Forelimb muscle (tissue), 1 donor: Measurements from ENCODE around the gene JAK3. TPM values are rescaled to one million over a fixed set of nuclear protein-coding genes. Genes with fewer than 3 reads are reported as not detected.

Experiments
- DNase-seq: peaks from one replicate; pipeline ENCODE4 v3.0.0-alpha.2; 2013; ENCODE audit warnings: low read depth
- polyA plus RNA-seq: library from polyadenylated mRNA; unstranded; fragments of 120-200 nt; gene quantifications from one replicate; pipeline ENCODE4 v1.2.1, GENCODE V29; 2013; ENCODE audit not compliant: insufficient read length

Gene JAK3
- polyA plus RNA-seq, 1 donor: 1.9 TPM

DNA sequence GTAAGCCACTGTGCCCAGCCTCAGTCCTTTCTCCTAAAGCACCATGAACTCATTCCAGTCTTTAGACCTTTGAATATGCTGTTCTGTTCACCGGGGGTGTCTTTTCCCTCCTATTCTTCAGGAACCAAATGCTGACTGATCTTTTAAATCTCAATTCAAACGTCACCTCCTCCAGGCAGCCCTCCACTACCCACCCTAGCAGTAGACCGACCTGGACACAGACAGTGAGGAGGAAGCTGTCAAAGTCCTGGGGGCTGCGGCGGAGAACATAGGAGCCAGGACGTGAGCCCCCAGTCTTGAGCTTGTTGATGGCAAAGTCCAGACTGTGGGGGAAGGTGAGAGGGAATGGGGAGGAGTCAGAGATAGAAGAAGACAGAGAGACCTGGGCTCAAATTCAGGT, 7.8 kb downstream of the JAK3 start:
- no peak for DNase-seq

DNA sequence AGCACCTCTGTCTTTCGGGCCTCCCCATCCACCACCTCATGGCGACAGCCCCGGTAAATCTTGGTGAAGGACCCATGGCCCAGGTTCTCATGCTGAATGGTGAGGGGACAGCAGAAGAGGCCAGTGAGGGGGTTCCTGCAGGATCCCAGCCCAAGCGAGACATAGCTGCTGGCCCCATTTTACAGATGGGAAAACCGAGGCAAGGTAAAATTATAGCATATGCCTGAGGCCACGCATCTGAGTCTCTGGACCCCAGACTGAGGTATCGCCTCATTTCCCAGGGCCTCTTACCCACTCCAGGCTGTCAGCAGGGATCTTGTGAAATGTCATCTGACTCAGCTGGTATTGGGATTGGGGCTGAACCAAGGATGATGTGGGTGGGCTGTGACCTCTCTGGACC, 9.8 kb downstream of the JAK3 start:
- no peak for DNase-seq

GRCh38 chr19:17836530-17836929, 11.3 kb downstream of the JAK3 start:
- DNase-seq: no peak

- no peak for DNase-seq
These were observed 12.4 kb downstream of the JAK3 start for GRCh38 chr19:17835182-17836006.

DNA sequence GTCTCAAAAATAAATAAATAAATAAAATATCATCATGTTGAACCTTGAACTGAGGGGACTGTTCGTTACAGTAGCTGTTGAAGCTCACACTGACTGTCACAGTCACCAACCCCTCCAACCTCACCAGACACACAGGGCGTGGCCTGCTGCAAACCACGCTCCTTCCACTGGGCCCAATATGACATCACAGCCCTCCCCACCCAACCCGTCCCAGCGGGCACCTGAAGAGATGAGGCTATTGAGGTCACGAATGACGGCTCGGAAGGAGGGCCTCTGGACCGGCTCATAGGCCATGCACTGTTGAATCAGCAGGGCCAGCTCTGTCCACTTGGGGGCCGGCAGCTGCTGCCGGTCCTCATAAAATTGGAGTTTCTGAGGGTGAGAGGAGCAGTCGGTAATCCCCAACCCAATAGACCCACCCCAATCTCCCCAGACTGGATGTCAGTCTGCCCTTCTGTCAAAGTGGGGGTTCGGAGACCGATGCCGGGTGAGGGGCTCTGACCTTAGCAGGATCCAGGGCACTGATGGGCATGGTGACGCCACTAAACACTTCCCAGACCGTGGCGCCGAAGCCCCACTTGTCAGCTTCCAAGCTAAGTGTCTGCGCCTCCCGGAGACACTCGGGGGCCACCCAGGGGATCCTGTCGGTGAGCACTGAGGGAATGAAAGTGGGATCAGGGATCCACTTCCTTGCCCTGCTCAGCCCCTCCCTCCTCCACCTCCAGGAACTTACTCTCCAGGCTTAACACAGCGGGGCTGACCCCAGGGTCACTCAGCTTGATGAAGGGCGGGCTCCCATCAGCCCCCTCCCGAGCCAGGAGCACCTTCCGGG, 13.2 kb downstream of the JAK3 start:
- DNase-seq: no peak

GRCh38 chr19:17832443-17833208, 15.2 kb downstream of the JAK3 start:
- DNase-seq: no peak

- DNase-seq: no peak
These were observed 16.3 kb downstream of the JAK3 start for GRCh38 chr19:17831419-17831888.

- DNase-seq: no peak
These were observed 17.0 kb downstream of the JAK3 start for GRCh38 chr19:17830567-17831418.

DNA sequence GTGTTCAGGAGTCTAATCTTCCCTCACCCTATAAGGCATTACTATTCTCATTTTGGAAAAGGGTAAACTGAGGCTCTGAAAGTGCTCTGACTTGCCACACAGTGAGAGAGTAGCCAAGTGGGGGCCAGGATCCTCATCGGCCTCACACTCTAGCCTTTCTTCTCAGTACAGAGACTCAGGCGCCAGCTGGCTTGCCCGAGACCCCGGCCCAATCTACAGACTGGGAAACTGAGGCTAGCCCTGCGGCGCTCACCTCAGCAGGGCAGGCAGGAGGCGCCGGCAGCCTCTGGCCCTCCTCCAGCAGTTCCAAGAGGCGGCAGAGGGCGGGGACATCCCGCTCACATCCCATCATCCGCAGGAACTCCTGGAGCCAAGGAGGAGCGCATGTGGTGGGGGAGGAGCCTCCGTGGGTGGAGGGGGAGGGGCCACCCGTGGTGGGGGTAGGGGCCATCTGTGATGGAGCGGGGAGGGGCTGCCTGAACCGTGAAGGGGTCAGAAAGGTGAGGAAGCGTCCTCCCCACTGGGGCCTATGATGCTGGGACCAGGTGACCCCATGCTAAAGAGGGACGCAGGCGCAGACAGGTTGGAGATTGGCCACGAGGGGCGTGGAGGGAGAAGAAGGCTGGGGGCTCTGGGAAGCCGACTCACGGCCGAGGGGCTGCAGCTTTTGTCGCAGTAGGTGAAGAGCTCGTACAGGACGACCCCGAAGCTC, 17.8 kb downstream of the JAK3 start:
- no peak for DNase-seq

DNA sequence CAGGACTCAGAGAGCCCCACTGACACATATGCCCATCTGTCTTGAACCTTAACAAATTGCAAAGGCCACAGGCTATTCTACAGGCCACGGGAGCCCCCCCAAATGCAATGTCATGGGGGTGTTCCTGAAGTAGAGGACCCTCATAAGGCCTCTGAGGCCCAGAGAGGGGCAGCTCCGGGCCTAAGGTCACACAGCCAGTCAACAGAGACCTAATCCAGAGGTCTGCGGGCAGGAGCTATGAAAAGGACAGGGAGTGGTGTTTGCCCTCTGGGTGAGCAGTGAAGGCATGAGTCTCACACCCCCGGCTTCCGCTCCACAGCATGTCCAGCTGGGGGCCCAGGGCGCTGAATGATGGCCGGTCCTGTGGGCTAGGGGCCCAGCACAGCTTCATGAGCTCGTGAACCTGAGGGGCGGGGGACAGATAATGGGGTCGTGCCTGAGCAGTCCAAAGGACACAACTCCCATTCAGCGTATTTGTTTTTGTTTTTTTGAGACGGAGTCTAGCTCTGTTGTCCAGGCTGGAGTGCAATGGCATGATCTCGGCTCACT, 21.2 kb downstream of the JAK3 start:
- no peak for DNase-seq

DNA sequence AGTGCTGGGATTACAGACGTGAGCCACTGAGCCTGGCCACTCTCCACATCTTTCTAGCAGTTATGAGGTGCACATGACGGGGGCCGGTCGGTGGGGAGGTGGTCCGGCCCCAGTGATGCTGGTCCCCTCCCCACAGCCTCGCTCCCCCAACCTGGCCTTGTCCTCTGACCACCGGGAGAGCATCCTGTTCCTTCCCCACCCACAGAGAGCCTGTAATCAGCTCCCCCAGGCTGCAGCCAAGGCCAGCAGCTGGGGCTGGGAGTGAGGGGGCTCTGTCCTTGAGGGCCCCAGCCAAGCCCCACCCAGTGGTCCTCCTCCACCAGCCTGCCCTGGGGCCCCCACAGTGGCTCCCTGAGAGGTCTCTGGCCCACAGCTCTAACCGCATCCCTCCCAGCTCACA, 23.4 kb downstream of the JAK3 start:
- DNase-seq: no peak

DNA sequence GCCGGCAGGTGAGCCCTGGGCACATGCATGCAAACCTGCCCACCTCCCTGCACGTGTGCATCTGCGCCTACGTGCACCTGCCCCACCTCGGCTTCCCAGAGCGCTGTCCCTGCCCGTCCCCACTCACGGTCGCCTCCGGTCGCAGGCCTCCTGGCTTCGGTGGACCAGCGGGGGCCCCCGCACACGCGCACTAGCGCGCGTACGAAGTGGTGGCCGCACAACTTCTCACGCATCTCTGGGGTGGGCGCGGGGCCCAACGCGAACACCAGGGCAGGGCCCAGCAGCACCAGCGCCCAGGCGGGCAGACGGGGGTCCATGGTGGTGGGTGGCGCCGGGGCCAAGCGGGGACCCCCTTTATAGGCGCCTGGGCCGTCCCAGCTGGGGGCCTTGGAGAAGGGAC, 26.6 kb downstream of the JAK3 start, which contains the start of gene INSL3:
TSS of gene INSL3 (minus strand) at position 330 of the 400 bp plus-strand sequence. CDS start at position 317, 13 bp downstream.
- DNase-seq: no peak

DNA sequence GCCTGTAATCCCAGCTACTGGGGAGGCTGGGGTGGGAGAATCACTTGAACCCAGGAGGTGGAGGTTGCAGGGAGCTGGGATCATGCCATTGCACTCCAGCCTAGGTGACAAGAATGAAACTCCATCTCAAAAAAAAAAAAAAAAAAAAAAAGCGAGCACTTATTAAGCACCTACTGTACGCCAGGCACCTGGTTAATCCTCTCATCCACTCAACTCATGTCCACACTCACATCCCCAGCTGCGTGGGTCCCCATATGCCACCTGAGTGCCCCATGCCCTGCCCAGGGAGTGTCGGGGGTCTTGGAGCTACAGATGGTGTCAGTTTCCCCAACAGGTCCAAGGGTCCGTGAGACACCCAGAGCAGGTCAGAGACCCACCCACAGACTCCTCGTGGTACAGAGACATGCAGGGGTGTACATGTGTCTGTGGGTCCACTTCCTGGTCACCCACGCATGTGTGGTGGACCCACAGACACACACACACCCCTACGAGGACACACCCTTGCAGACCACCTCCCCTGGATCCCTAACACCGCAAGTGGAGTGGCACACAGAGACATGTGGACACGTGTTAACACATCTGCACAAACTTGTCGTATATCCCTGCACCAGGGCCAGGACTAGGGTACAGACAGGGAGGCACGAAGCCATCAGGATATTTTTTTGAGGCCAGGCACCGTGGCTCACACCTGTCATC, 30.0 kb downstream of the JAK3 start:
- no peak for DNase-seq

- no peak for DNase-seq
These were observed 35.7 kb downstream of the JAK3 start for GRCh38 chr19:17812099-17812498.

GRCh38 chr19:17811681-17812080, 36.1 kb downstream of the JAK3 start:
- no peak for DNase-seq

DNA sequence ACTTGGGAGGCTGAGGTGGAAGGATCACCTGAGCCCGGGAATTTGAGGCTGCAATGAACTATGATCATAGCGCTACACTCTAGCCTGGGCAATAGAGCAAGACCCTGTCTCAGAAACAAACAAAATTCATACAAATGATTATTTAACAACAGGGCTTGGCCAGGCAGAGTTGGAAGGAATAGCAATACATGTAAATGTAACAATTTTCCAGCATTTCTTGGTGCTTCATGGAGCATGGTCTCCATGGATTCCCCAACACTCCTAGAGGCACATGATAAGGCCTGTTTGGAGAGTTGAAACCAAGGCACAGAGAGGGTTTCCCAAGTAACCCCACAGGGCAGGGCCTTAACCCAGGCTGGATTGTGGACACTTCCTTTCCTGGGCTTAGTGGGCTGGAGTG, 36.7 kb downstream of the JAK3 start:
- DNase-seq: no peak

DNA sequence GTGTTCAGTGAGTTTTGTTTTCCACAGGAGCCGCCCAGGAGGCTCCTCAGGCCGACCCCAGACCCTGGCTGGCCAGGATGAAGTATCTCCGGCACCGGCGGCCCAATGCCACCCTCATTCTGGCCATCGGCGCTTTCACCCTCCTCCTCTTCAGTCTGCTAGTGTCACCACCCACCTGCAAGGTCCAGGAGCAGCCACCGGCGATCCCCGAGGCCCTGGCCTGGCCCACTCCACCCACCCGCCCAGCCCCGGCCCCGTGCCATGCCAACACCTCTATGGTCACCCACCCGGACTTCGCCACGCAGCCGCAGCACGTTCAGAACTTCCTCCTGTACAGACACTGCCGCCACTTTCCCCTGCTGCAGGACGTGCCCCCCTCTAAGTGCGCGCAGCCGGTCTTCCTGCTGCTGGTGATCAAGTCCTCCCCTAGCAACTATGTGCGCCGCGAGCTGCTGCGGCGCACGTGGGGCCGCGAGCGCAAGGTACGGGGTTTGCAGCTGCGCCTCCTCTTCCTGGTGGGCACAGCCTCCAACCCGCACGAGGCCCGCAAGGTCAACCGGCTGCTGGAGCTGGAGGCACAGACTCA, 40.0 kb downstream of the JAK3 start:
- no peak for DNase-seq

- no peak for DNase-seq
These were observed 40.8 kb downstream of the JAK3 start for GRCh38 chr19:17806945-17807344.

GRCh38 chr19:17805427-17805826, 42.4 kb downstream of the JAK3 start:
- DNase-seq: no peak
